ENCODE results near the gene NGFR.
A peak's percentile ranks its signal among the peaks of the same experiment; 100 is the strongest.

Gene NGFR

DNA sequence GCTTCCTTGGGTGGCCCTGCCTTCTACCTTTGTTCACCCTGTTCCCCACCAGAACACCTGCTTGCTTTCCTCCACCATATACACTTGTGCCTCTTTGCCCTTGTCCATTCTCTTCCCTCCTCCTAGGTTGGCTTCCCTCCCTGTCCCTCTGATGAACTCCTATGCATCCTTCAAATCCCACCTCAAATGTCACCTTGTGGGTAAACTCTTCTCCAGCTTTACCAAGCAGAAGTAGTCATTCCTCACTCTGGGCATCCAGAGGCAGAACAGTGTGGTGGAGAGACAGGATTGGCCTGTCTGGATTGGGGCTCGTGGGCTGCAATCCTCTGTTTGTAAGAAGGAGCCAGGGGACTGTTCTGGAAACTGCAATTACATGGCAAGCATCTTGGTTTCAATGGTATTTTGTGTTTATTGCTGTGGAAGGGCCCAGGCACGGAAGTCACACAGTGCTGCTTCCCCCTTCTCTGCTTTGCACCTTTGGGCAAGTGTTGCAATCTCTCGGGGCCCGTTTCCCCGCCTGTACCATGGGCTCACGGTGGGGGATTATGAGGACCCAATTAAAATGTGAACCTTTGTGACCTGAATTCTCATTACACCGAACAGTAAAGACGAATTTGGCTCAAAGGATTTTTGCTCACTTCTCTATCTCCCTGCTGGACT, 58.7 kb downstream of the NGFR start:
- H3K4me3 ChIP-seq (ENCODE audit: low read depth, low read length), result no peak overlapping the region
- H3K27me3 ChIP-seq (ENCODE audit: control insufficient read depth, insufficient read depth, low read length), result peaks cover 5% of the 10 kb centered on the region
- no peaks in the 10 kb centered on the region for H3K36me3 ChIP-seq (ENCODE audit: control insufficient read depth, insufficient read depth, low read length)
- H3K9me3 ChIP-seq (ENCODE audit: control insufficient read depth, insufficient read depth, low read length), result no peaks in the 10 kb centered on the region
- no peak overlapping the region for H3K9ac ChIP-seq (ENCODE audit: low read depth, low read length)
- peaks cover 3% of the 10 kb centered on the region for H3K4me1 ChIP-seq (ENCODE audit: control insufficient read depth, insufficient read depth, low read length)

DNA sequence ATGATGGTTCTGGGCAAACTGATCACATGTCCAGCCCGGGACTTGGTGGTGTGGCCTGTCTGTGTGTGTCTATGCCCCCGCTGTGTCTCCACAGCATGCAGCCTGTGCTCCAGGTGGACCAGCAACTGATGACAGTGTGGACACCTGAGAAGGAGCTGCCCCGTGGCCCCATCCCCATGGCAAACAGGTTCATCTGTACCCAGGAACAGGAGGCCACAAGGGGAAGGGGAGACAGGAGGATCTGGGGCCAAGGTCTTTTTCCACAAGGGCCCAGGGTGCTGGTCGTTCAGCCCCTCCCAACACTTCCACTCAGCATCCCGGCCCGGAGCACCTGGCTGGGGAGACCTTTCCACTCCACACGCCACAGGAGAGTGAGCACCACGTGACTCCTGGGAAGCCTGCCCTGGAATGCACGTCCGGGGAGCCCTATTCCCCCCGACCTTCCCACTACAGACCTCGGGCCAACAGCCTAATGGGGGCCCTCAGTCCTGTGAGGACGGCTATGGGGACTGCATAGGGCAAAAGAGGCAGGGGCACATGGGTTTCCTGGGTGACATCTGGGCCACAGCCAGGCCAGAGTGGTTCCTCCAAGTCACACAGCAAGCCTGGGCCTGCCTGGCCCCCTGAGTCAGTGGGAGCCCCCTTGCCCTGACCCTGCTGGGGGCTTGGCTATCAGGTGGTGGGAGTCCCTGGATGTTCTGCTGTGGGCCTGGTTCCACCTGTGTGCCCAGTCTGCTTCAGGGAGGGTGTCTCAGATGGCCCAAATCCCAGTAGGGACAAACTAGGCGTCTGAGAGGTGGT, 59.8 kb downstream of the NGFR start:
- Histone ChIP-seq H3K36me3 (ENCODE audit: control insufficient read depth, insufficient read depth, low read length) (no peaks in the 10 kb centered on the region), H3K27me3 (ENCODE audit: control insufficient read depth, insufficient read depth, low read length) (peaks cover 6% of the 10 kb centered on the region), H3K9me3 (ENCODE audit: control insufficient read depth, insufficient read depth, low read length) (no peaks in the 10 kb centered on the region), H3K4me3 (ENCODE audit: low read depth, low read length) (no peak overlapping the region), H3K4me1 (ENCODE audit: control insufficient read depth, insufficient read depth, low read length) (peaks cover 3% of the 10 kb centered on the region), H3K9ac (ENCODE audit: low read depth, low read length) (no peak overlapping the region)

DNA sequence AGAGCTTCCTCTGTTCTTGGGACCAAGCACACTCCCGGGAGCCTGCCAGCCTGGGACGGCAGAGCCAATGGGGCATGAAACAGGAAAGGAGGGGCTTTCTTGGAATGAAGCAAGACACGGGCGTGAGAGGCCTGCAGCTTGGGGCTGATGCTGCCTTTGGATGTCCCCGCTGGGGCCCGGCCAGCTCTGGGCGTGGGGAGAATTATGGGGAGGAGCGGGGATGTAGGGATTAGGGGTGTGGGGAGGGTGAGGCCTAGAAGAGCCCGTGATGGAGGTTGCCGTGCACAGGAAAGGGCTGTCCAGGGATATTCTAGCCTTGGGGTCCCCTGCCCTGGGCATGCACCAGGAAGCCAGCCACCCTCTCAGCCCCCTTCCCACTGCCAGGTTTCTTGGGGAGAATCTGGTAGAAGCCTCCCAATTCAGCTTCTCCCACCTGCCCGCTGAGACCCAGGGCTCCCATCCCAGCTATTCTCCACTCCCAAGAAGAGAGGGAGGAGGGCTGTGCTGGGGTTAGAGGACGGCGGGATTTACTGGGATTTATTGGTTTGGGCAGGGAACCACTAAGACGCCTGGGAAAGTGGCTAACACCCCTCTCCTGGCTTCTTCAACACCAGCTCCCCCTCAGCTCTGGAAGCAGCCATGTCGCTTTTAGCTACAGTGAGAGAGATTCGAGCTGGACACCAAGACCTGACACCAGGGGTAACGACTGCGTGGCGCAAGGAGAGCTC, 60.6 kb downstream of the NGFR start:
- peak overlapping the region; percentile 37 for H3K9ac ChIP-seq (ENCODE audit: low read depth, low read length)
- no peaks in the 10 kb centered on the region for H3K36me3 ChIP-seq (ENCODE audit: control insufficient read depth, insufficient read depth, low read length)
- peaks cover 3% of the 10 kb centered on the region for H3K4me1 ChIP-seq (ENCODE audit: control insufficient read depth, insufficient read depth, low read length)
- peaks cover 6% of the 10 kb centered on the region for H3K27me3 ChIP-seq (ENCODE audit: control insufficient read depth, insufficient read depth, low read length)
- no peaks in the 10 kb centered on the region for H3K9me3 ChIP-seq (ENCODE audit: control insufficient read depth, insufficient read depth, low read length)
- no peak overlapping the region for H3K4me3 ChIP-seq (ENCODE audit: low read depth, low read length)

DNA sequence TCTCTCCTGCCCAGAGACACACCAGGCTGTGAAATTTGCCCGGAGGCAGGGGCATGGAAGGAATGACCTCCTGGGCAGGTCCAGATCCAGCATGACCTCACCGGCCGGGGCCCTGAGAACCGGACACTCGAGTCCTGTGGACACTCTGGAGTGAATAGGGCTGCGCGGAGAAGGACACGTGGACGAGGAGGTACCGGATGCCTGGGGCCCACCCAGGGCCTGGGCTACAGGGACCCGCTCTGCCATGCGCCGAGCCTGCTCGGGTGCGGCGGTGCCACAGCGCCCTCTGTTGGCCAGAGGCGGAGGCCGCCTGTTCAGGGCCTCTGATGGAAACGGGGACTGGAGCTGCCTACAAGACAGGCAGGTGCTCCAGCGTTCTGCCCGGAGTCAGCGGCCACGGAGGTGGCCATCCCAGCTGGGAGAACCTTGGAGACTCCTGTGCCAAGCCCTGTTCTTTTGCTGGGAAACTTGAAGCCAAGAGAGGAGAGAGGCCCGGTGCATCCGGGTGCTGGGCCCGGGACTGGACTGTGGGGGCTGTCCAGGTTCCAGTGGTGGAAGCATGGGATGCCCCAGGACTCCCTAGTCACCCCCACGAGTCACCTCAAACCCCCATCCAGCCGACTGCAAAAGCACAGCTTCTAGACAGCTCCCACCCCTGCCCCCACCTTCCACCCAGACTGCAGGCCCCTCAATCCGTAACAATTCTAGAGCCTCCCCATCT, 61.3 kb downstream of the NGFR start:
- H3K9me3 ChIP-seq (ENCODE audit: control insufficient read depth, insufficient read depth, low read length), result no peaks in the 10 kb centered on the region
- H3K4me3 ChIP-seq (ENCODE audit: low read depth, low read length), result no peak overlapping the region
- H3K27me3 ChIP-seq (ENCODE audit: control insufficient read depth, insufficient read depth, low read length), result peaks cover 6% of the 10 kb centered on the region
- peaks cover 3% of the 10 kb centered on the region for H3K4me1 ChIP-seq (ENCODE audit: control insufficient read depth, insufficient read depth, low read length)
- H3K9ac ChIP-seq (ENCODE audit: low read depth, low read length), result peak overlapping the region; percentile 37
- H3K36me3 ChIP-seq (ENCODE audit: control insufficient read depth, insufficient read depth, low read length), result no peaks in the 10 kb centered on the region

DNA sequence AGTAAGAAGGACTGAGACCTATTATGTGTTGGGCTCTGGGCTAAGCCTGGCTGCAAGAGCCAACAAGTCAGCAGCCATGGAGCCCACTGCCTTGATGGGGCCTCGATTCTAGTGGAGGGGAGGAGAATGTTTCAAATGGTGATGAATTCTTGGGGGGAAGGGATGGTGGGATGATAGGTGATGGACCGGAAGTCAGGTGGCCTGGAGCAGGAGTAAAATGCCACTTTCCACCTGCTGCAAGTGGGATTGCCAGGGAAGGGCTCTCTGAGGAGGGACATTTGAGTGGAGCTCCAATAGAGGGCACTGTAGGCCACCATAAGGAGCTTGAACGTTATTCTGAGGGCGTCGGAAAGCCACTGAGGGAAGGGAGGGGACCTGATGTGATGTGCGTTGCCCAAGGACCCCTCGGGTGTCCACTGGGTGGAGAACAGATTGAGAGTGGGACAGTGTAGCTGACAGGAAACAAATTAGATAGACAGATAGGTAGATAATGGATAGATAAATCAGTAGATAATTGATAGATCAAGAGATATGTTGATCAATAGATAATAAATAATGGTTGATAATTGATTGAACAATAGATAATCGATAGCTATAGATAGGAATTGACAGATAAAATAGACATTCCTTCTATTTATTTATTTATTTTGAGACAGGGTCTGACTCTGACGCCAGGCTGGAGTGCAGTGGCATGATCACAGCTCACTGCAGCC, 62.4 kb downstream of the NGFR start:
- no peaks in the 10 kb centered on the region for H3K9me3 ChIP-seq (ENCODE audit: control insufficient read depth, insufficient read depth, low read length)
- H3K9ac ChIP-seq (ENCODE audit: low read depth, low read length), result no peak overlapping the region
- H3K4me3 ChIP-seq (ENCODE audit: low read depth, low read length), result no peak overlapping the region
- no peaks in the 10 kb centered on the region for H3K36me3 ChIP-seq (ENCODE audit: control insufficient read depth, insufficient read depth, low read length)
- peaks cover 6% of the 10 kb centered on the region for H3K27me3 ChIP-seq (ENCODE audit: control insufficient read depth, insufficient read depth, low read length)
- peaks cover 3% of the 10 kb centered on the region for H3K4me1 ChIP-seq (ENCODE audit: control insufficient read depth, insufficient read depth, low read length)

All from iPS-15b (cell line).